Measurements from ENCODE around the gene GABRG3. TPM values are rescaled to one million over a fixed set of nuclear protein-coding genes. Genes with fewer than 3 reads are reported as not detected.
"Not testable (repeated sequence)": the region's sequence is repeated elsewhere in the genome, so short reads cannot be mapped to it uniquely, and the experiment has no call there.

The GABRG3 gene
- total and polyA plus RNA-seq, 2 donors: 0.71 to 2.0 TPM

DNA sequence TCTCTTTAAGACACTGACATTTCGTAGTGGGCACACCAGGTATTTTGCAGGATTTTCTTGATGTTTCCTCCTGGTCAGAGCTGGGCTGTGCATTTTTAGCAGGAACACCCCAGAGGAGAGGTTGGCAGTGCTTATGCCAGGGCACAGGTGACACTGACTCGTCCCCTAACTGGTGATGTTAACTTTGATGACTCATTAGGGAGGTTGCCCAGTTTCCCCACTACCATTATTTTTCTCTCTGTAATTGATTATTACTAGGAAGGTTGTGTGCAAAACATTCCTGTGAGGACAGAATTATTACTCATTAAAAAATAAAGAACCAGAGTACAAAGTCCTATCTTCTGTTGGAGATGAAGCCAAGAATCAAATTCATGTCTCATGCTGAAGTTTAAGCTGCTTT lies 394.5 kb downstream of the GABRG3 start:
- WGBS: 90% methylated on average over 2 of the region's 2 CpGs
- Histone ChIP-seq H3K27ac (ENCODE audit: low read depth in 1 of 2, low read length in 1 of 2) (no peak overlapping the region), H3K4me3 (ENCODE audit: low read length in 2 of 2) (no peak overlapping the region), H3K9me3 (ENCODE audit: control insufficient read depth in 2 of 2, insufficient read depth in 1 of 2, low read length in 1 of 2) (no peaks in the 10 kb centered on the region), H3K4me1 (ENCODE audit: control insufficient read depth in 2 of 2, insufficient read depth in 2 of 2, low read length in 2 of 2) (no peaks in the 10 kb centered on the region), H3K27me3 (ENCODE audit: control insufficient read depth in 2 of 2, insufficient read depth in 1 of 2, low read length in 1 of 2) (no peaks in the 10 kb centered on the region), H3K36me3 (ENCODE audit: control insufficient read depth in 2 of 2, insufficient read depth in 2 of 2, low read length in 1 of 2) (no peaks in the 10 kb centered on the region)
- no peak for DNase-seq (ENCODE audit: low read depth in 6 of 9, low spot score in 9 of 9)

DNA sequence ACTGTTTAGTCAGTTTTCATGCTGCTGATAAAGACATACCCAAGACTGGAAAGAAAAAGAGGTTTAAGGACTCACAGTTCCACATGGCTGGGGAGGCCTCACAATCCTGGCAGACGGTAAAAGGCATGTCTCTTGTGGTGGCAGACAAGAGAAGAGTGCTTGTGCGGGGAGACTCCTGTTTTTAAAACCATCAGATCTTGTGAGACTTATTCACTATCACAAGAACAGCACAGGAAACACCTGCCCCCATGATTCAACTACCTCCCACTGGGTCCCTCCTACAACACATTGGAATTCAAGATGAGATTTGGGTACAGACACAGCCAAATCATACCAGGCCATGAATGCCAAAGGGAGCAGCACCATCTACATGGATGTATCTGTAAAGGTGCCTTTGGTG lies 406.4 kb downstream of the GABRG3 start:
- H3K9me3 ChIP-seq (ENCODE audit: control insufficient read depth in 2 of 2, insufficient read depth in 1 of 2, low read length in 1 of 2); H3K27me3 ChIP-seq (ENCODE audit: control insufficient read depth in 2 of 2, insufficient read depth in 1 of 2, low read length in 1 of 2); DNase-seq (ENCODE audit: low read depth in 6 of 9, low spot score in 9 of 9); H3K36me3 ChIP-seq (ENCODE audit: control insufficient read depth in 2 of 2, insufficient read depth in 2 of 2, low read length in 1 of 2); H3K4me1 ChIP-seq (ENCODE audit: control insufficient read depth in 2 of 2, insufficient read depth in 2 of 2, low read length in 2 of 2); H3K4me3 ChIP-seq (ENCODE audit: low read length in 2 of 2); H3K27ac ChIP-seq (ENCODE audit: low read depth in 1 of 2, low read length in 1 of 2): not testable (repeated sequence)
- WGBS: 76% methylated on average over 2 of the region's 2 CpGs

DNA sequence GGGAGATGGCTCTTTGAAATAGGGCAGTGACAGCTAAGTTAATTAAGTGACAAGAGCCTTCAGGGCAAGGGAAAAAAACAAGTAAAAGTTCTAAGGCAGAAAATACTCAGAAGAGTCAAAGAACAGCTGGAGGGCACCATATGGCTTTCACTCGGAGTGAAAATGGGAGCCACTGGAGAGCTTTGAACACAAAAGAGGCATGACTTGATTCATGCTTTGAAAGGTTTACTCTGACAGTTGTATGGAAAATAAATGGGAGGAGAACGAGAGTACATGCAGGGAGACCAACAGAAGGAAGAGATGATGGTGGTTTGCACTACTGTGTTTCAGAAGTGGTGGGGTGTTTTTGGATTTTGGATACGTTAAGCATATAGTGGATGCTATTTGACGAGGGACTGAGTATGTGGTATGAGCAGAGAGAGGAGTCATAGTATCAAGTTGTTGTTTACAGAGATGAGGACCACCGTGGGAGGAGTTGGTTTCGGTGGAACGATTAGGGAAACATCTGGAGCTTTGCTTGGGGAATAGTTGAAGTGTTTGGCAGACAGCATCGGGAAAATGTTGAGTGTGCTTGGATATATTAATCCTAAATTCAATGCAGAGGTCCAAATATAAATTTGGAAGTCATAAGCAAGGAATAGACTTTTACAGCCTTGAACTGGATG lies 411.5 kb downstream of the GABRG3 start:
- H3K9me3 ChIP-seq (ENCODE audit: control insufficient read depth in 2 of 2, insufficient read depth in 1 of 2, low read length in 1 of 2): no peaks in the 10 kb centered on the region
- DNase-seq (ENCODE audit: low read depth in 6 of 9, low spot score in 9 of 9): no peak
- H3K4me1 ChIP-seq (ENCODE audit: control insufficient read depth in 2 of 2, insufficient read depth in 2 of 2, low read length in 2 of 2): no peaks in the 10 kb centered on the region
- H3K27me3 ChIP-seq (ENCODE audit: control insufficient read depth in 2 of 2, insufficient read depth in 1 of 2, low read length in 1 of 2): no peaks in the 10 kb centered on the region
- H3K27ac ChIP-seq (ENCODE audit: low read depth in 1 of 2, low read length in 1 of 2): no peak overlapping the region
- no peak overlapping the region for H3K4me3 ChIP-seq (ENCODE audit: low read length in 2 of 2)
- no peaks in the 10 kb centered on the region for H3K36me3 ChIP-seq (ENCODE audit: control insufficient read depth in 2 of 2, insufficient read depth in 2 of 2, low read length in 1 of 2)
- 77% methylated on average over 8 of the region's 8 CpGs for WGBS

DNA sequence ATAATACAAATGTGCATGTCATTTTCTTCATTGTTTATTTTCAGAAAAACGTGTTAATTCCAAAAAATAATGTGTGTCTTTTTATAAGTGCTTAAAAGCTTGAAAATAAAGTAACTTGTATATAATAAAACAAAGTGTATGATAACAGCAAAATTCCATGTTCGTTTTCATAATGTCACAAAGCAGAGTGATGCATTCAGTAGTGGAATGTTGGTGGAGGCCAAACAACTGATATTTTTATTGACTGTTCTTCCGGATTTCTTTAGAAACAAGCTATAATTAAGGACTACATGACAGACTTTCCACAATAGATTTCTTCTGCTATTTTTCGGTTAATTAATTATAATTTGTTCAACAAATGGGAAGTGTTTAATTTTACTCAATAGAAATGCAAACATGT lies 412.7 kb downstream of the GABRG3 start:
- Histone ChIP-seq H3K4me1 (ENCODE audit: control insufficient read depth in 2 of 2, insufficient read depth in 2 of 2, low read length in 2 of 2) (no peaks in the 10 kb centered on the region), H3K27ac (ENCODE audit: low read depth in 1 of 2, low read length in 1 of 2) (no peak overlapping the region), H3K27me3 (ENCODE audit: control insufficient read depth in 2 of 2, insufficient read depth in 1 of 2, low read length in 1 of 2) (no peaks in the 10 kb centered on the region), H3K36me3 (ENCODE audit: control insufficient read depth in 2 of 2, insufficient read depth in 2 of 2, low read length in 1 of 2) (no peaks in the 10 kb centered on the region), H3K9me3 (ENCODE audit: control insufficient read depth in 2 of 2, insufficient read depth in 1 of 2, low read length in 1 of 2) (no peaks in the 10 kb centered on the region), H3K4me3 (ENCODE audit: low read length in 2 of 2) (no peak overlapping the region)
- DNase-seq (ENCODE audit: low read depth in 6 of 9, low spot score in 9 of 9): no peak
- WGBS: 86% methylated on average over 4 of the region's 4 CpGs

DNA sequence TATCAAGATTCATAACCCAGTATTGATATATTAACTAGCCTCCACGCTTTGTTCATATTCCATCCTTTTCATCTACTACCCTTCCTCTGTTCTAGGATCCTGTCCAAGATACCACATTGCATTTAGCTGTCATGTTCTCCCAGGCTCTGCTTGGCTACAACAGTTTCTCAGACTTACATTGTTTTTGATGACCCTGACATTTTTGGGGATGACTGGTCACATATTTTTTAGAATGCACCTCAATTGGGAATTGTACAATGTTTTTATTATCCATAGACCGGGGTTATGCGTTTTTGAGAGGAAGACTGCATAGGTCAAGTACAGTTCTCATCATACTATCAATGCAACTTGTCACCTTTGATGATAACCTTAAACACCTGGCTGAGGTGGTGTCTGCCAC lies 421.2 kb downstream of the GABRG3 start:
- H3K36me3 ChIP-seq (ENCODE audit: control insufficient read depth in 2 of 2, insufficient read depth in 2 of 2, low read length in 1 of 2): no peaks in the 10 kb centered on the region
- H3K9me3 ChIP-seq (ENCODE audit: control insufficient read depth in 2 of 2, insufficient read depth in 1 of 2, low read length in 1 of 2): no peaks in the 10 kb centered on the region
- H3K4me1 ChIP-seq (ENCODE audit: control insufficient read depth in 2 of 2, insufficient read depth in 2 of 2, low read length in 2 of 2): no peaks in the 10 kb centered on the region
- no peaks in the 10 kb centered on the region for H3K27me3 ChIP-seq (ENCODE audit: control insufficient read depth in 2 of 2, insufficient read depth in 1 of 2, low read length in 1 of 2)
- H3K27ac ChIP-seq (ENCODE audit: low read depth in 1 of 2, low read length in 1 of 2): no peak overlapping the region
- no peak overlapping the region for H3K4me3 ChIP-seq (ENCODE audit: low read length in 2 of 2)
- no peak for DNase-seq (ENCODE audit: low read depth in 6 of 9, low spot score in 9 of 9)
- 93% methylated on average over 3 of the region's 3 CpGs for WGBS

DNA sequence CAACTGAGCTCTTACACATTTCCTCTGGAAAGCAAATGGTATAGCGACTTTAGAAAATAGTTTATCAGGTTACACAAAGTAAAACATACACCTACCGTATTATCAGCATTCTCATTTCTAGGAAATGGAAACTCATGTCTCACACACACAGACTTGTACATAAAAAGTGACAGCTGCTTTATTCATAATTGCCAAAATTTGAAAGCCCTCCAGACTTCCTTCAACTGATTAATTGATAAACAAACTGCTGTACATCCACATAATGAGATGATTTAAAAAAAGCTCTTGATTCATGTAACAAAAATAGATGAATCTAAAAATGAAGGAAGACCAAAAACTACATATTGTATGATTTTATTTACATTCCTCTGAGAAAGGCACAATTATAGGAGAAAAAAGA lies 425.5 kb downstream of the GABRG3 start:
- DNase-seq (ENCODE audit: low read depth in 6 of 9, low spot score in 9 of 9): no peak
- H3K27me3 ChIP-seq (ENCODE audit: control insufficient read depth in 2 of 2, insufficient read depth in 1 of 2, low read length in 1 of 2): no peaks in the 10 kb centered on the region
- 98% methylated on average over 2 of the region's 2 CpGs for WGBS

DNA sequence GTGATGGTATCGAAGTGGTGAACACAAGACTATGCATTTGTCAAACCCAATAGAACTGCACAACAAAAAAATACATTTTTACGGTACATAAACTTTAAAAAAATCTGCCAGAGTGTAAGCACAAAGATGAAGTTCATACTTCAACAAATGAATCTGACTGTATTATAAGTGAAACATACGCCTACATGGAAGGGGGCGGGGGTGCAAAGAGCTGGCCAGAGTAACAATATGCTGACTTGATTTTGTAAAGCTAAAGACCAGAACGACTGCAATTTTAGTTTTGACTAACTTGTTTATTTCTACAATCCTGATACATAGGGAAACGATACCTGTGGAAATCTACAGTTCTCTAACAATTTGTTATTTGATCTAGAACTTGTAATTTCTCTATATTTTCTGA lies 426.0 kb downstream of the GABRG3 start:
- Histone ChIP-seq H3K4me3 (ENCODE audit: low read length in 2 of 2) (no peak overlapping the region), H3K27ac (ENCODE audit: low read depth in 1 of 2, low read length in 1 of 2) (no peak overlapping the region), H3K9me3 (ENCODE audit: control insufficient read depth in 2 of 2, insufficient read depth in 1 of 2, low read length in 1 of 2) (no peaks in the 10 kb centered on the region), H3K36me3 (ENCODE audit: control insufficient read depth in 2 of 2, insufficient read depth in 2 of 2, low read length in 1 of 2) (no peaks in the 10 kb centered on the region), H3K27me3 (ENCODE audit: control insufficient read depth in 2 of 2, insufficient read depth in 1 of 2, low read length in 1 of 2) (no peaks in the 10 kb centered on the region), H3K4me1 (ENCODE audit: control insufficient read depth in 2 of 2, insufficient read depth in 2 of 2, low read length in 2 of 2) (no peaks in the 10 kb centered on the region)
- WGBS: 95% methylated on average over 6 of the region's 6 CpGs
- no peak for DNase-seq (ENCODE audit: low read depth in 6 of 9, low spot score in 9 of 9)

More for the DNA sequence above, 425.5 kb downstream of the GABRG3 start:
- H3K4me3 ChIP-seq (ENCODE audit: low read length in 2 of 2): no peak overlapping the region
- no peak overlapping the region for H3K27ac ChIP-seq (ENCODE audit: low read depth in 1 of 2, low read length in 1 of 2)
- H3K36me3 ChIP-seq (ENCODE audit: control insufficient read depth in 2 of 2, insufficient read depth in 2 of 2, low read length in 1 of 2): no peaks in the 10 kb centered on the region
- H3K9me3 ChIP-seq (ENCODE audit: control insufficient read depth in 2 of 2, insufficient read depth in 1 of 2, low read length in 1 of 2): no peaks in the 10 kb centered on the region
- H3K4me1 ChIP-seq (ENCODE audit: control insufficient read depth in 2 of 2, insufficient read depth in 2 of 2, low read length in 2 of 2): no peaks in the 10 kb centered on the region

DNA sequence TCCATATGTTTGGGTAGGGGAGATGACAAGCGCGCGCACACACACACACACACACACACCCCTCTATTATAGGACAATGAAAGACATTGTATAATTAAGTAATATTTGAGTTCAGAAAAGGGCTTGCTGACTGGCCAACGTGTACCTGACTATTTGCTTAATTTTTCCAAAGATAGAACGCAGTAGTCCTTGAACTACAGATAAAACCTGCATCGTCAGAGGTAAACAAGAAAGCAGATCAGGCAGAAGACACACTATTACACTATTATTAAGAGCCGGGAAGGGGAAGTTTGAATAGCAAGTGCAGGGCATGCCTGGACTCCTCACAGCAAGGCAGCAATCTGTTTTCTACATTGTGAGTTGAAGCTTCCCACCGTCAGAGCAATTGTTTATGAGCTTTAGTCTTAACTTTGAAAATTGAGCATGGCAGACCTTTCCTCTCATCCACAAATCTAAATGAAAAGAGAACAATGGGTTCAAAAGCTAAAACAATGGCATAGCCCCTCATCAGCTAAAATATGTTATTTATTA lies 427.7 kb downstream of the GABRG3 start:
- 79% methylated on average over 8 of the region's 8 CpGs for WGBS

DNA sequence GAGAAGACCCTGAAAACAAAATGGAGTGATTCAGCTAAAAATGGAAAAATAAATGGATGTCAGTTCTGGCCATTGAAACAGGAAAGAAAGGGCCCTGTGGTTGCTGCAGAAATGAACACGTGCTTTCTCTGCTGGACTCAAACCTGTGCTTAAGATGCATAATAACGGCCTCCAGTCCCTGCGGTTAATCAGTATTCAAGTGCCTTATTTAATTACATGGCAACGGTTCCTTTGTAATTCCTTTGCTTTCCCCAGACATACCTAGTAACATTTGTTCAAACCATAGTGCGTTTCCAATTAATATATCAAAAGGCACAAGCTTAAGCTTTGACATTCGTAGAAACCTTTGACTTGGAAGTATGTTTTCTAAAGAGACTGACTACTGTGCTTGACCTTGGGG lies 428.3 kb downstream of the GABRG3 start:
- no peaks in the 10 kb centered on the region for H3K4me1 ChIP-seq (ENCODE audit: control insufficient read depth in 2 of 2, insufficient read depth in 2 of 2, low read length in 2 of 2)
- WGBS: 72% methylated on average over 6 of the region's 6 CpGs

More for the DNA sequence above, 427.7 kb downstream of the GABRG3 start:
- Histone ChIP-seq H3K9me3 (ENCODE audit: control insufficient read depth in 2 of 2, insufficient read depth in 1 of 2, low read length in 1 of 2) (no peaks in the 10 kb centered on the region), H3K27ac (ENCODE audit: low read depth in 1 of 2, low read length in 1 of 2) (no peak overlapping the region), H3K27me3 (ENCODE audit: control insufficient read depth in 2 of 2, insufficient read depth in 1 of 2, low read length in 1 of 2) (no peaks in the 10 kb centered on the region), H3K4me1 (ENCODE audit: control insufficient read depth in 2 of 2, insufficient read depth in 2 of 2, low read length in 2 of 2) (no peaks in the 10 kb centered on the region), H3K36me3 (ENCODE audit: control insufficient read depth in 2 of 2, insufficient read depth in 2 of 2, low read length in 1 of 2) (no peaks in the 10 kb centered on the region), H3K4me3 (ENCODE audit: low read length in 2 of 2) (no peak overlapping the region)
- DNase-seq (ENCODE audit: low read depth in 6 of 9, low spot score in 9 of 9): no peak

More for the DNA sequence above, 428.3 kb downstream of the GABRG3 start:
- no peak overlapping the region for H3K4me3 ChIP-seq (ENCODE audit: low read length in 2 of 2)
- no peak overlapping the region for H3K27ac ChIP-seq (ENCODE audit: low read depth in 1 of 2, low read length in 1 of 2)
- DNase-seq (ENCODE audit: low read depth in 6 of 9, low spot score in 9 of 9): no peak
- H3K27me3 ChIP-seq (ENCODE audit: control insufficient read depth in 2 of 2, insufficient read depth in 1 of 2, low read length in 1 of 2): no peaks in the 10 kb centered on the region
- H3K9me3 ChIP-seq (ENCODE audit: control insufficient read depth in 2 of 2, insufficient read depth in 1 of 2, low read length in 1 of 2): peaks cover 0 to 2% of the 10 kb centered on the region in 2 donors
- H3K36me3 ChIP-seq (ENCODE audit: control insufficient read depth in 2 of 2, insufficient read depth in 2 of 2, low read length in 1 of 2): no peaks in the 10 kb centered on the region
